Adrenal gland (tissue), 5 donors: ENCODE results near the gene NCOA5.

Source experiments
- CTCF ChIP-seq, 6 experiments: fragments of 450-650 bp in 4 of 6; fragments of 200-600 bp in 2 of 6; sonication (generic) in 1 of 6; IDR thresholded peaks; 1 replicate in 5 of 6; 2 replicates in 1 of 6; pipeline versions ENCODE4 v1.5.1 to v1.8.0; 2016 to 2021; ENCODE audit warnings: antibody characterized with exemption in 6 of 6, mild to moderate bottlenecking in 2 of 6, moderate library complexity in 1 of 6
- POLR2A ChIP-seq, 2 donors: fragments of 450-650 bp; IDR thresholded peaks; one replicate each; pipeline ENCODE4 v1.6.1; 2017; ENCODE audit warnings: antibody characterized with exemption in 2 of 2, mild to moderate bottlenecking in 2 of 2, moderate library complexity in 1 of 2
- donor health status: DM: no; HTN: no; CAD: no.

- no peak for TF ChIP-seq CTCF (IDR thresholded peaks at IDR 0.05)
- TF ChIP-seq POLR2A (IDR thresholded peaks at IDR 0.05): no peak
Measured at GRCh38 chr20:46017272-46017671, 72.5 kb downstream of the NCOA5 start.
